B cell (primary cell): ENCODE measurements around the gene CNPY3. TPM values are rescaled to one million over a fixed set of nuclear protein-coding genes. Genes with fewer than 3 reads are reported as not detected.

Experiments used
- ATAC-seq: fragments of 200-7000 bp; cut with Tn5 transposase; one replicate; pipeline ENCODE4 v1.10.0; 2021; ENCODE audit warnings: low read depth, mild to moderate bottlenecking, moderate number of reproducible peaks, moderate library complexity
- CTCF ChIA-PET: fragments of 350-600 bp; sonication (Branson Sonifier 250); formaldehyde crosslinking; loops from one replicate; lab custom pipeline; 2021; ENCODE audit warnings: antibody characterized with exemption, inconsistent platforms; lab: Charles Lee
- POLR2A ChIA-PET: fragments of 350-600 bp; sonication (Branson Sonifier 250); formaldehyde crosslinking; loops from one replicate; lab custom pipeline; 2021; ENCODE audit warnings: antibody characterized with exemption; lab: Charles Lee
- DNase-seq: peaks from one replicate; pipeline ENCODE4 v3.0.0; 2013
- H2AFZ ChIP-seq: 2 replicates; pipeline ENCODE4 v1.6.1; 2012; ENCODE audit warnings: mild to moderate bottlenecking, low read depth, low read length; ENCODE audit not compliant: insufficient read depth, poor library complexity, severe bottlenecking
- H3K27ac ChIP-seq, 2 donors: 1 replicate in 1 of 2; 2 replicates in 1 of 2; pipeline ENCODE4 v1.5.1; 2012 to 2013; ENCODE audit warnings: low read length in 2 of 2, mild to moderate bottlenecking in 2 of 2, moderate library complexity in 1 of 2
- H3K27me3 ChIP-seq, 4 experiments: fragments of 200-600 bp in 1 of 4; sonication (generic) in 1 of 4; replicated peaks in 1 of 4; 1 replicate in 2 of 4; 2 replicates in 2 of 4; pipeline versions ENCODE4 v1.6.1 to v1.7.0; 2013 to 2016; ENCODE audit warnings: low read length in 3 of 4, mild to moderate bottlenecking in 2 of 4, mixed read lengths in 1 of 4, moderate library complexity in 1 of 4; ENCODE audit not compliant: insufficient read depth in 4 of 4, control insufficient read depth in 3 of 4; ENCODE audit errors: control extremely low read depth in 1 of 4
- H3K36me3 ChIP-seq, 2 experiments: replicated peaks in 1 of 2; 1 replicate in 1 of 2; 2 replicates in 1 of 2; pipeline versions ENCODE4 v1.6.1 to v1.7.1; 2013; ENCODE audit warnings: low read length in 1 of 2; ENCODE audit not compliant: insufficient read depth in 2 of 2, control insufficient read depth in 1 of 2; ENCODE audit errors: control extremely low read depth in 1 of 2, extremely low read depth in 1 of 2
- H3K4me1 ChIP-seq, 2 donors: fragments of 200-600 bp in 1 of 2; sonication (generic) in 1 of 2; 1 replicate in 1 of 2; 2 replicates in 1 of 2; pipeline versions ENCODE4 v1.5.1 to v1.6.1; 2013 to 2017; ENCODE audit warnings: low read length in 2 of 2; ENCODE audit not compliant: control insufficient read depth in 2 of 2, insufficient read depth in 2 of 2
- H3K4me2 ChIP-seq: replicated peaks from 2 replicates; pipeline ENCODE3; 2012; ENCODE audit warnings: mild to moderate bottlenecking, low read depth, low read length; ENCODE audit not compliant: poor library complexity, severe bottlenecking
- H3K4me3 ChIP-seq, 5 experiments: fragments of 200-600 bp in 1 of 5; sonication (generic) in 1 of 5; 1 replicate in 3 of 5; 2 replicates in 2 of 5; pipeline versions ENCODE4 v1.5.1 to v1.7.0; 2011 to 2016; ENCODE audit warnings: low read length in 4 of 5, mild to moderate bottlenecking in 4 of 5, low read depth in 2 of 5, control low read depth in 1 of 5, moderate library complexity in 1 of 5; ENCODE audit not compliant: insufficient read depth in 1 of 5; ENCODE audit errors: control extremely low read depth in 1 of 5, extremely low read depth in 1 of 5
- H3K79me2 ChIP-seq: fragments of 200-600 bp; sonication (generic); one replicate; pipeline ENCODE4 v1.6.0; 2016; ENCODE audit warnings: low read length; ENCODE audit not compliant: control insufficient read depth, insufficient read depth
- H3K9ac ChIP-seq: fragments of 200-600 bp; sonication (generic); 2 replicates; pipeline ENCODE4 v1.6.1; 2017; ENCODE audit warnings: mild to moderate bottlenecking, low read length, moderate library complexity
- H3K9me3 ChIP-seq, 3 donors: one replicate each; pipeline versions ENCODE4 v1.6.1 to v1.7.1; 2013; ENCODE audit warnings: low read length in 2 of 3; ENCODE audit not compliant: control insufficient read depth in 2 of 3, insufficient read depth in 1 of 3; ENCODE audit errors: control extremely low read depth in 1 of 3
- H4K20me1 ChIP-seq: 2 replicates; pipeline ENCODE4 v1.6.0; 2012; ENCODE audit warnings: mild to moderate bottlenecking, low read length; ENCODE audit not compliant: insufficient read depth, control insufficient read depth, poor library complexity, severe bottlenecking
- H3K27ac Mint-ChIP-seq: one replicate; pipeline ENCODE4 v1.8.0; 2021; ENCODE audit warnings: mixed read lengths
- H3K27me3 Mint-ChIP-seq: one replicate; pipeline ENCODE4 v1.8.0; 2021; ENCODE audit warnings: mixed read lengths
- H3K4me1 Mint-ChIP-seq: one replicate; pipeline ENCODE4 v1.8.0; 2021; ENCODE audit warnings: mixed read lengths
- H3K4me3 Mint-ChIP-seq: one replicate; pipeline ENCODE4 v1.8.0; 2021; ENCODE audit warnings: mixed read lengths
- H3K9me3 Mint-ChIP-seq: one replicate; pipeline ENCODE4 v1.8.0; 2022; ENCODE audit warnings: mixed read lengths; ENCODE audit not compliant: insufficient read depth
- EZH2 ChIP-seq: IDR thresholded peaks from 2 replicates; pipeline ENCODE4 v1.6.1; 2012; ENCODE audit warnings: borderline replicate concordance, low read depth, mild to moderate bottlenecking, moderate library complexity, low read length; ENCODE audit not compliant: insufficient read depth, poor library complexity, severe bottlenecking
- WGBS: methylation state at CpG from one replicate; pipeline ENCODE4 v1.1.5; 2013; ENCODE audit warnings: missing lambda C conversion rate; ENCODE audit not compliant: insufficient coverage; 5-methylcytosine and 5-hydroxymethylcytosine counted together
- intact Hi-C: fragments of 100-400 bp; cut with micrococcal nuclease; formaldehyde crosslinking; loops from one replicate; pipeline ENCODE4 v1.10.0; 2022
- polyA plus RNA-seq: library from polyadenylated mRNA; depleted of rRNA; stranded (reverse); fragments of >200 nt; gene quantifications from 2 replicates; pipeline ENCODE4 v1.2.3, GENCODE V29; 2012
- total RNA-seq, 2 donors: library from RNA; stranded (reverse); fragments of 120-200 nt in 1 of 2; gene quantifications; 1 replicate in 1 of 2; 2 replicates in 1 of 2; pipeline versions ENCODE4 v1.2.3 to v1.2.4, GENCODE V29; 2013 to 2022
- TF ChIP-seq, protein P1 (sequence below): fragments of 200-600 bp; IDR thresholded peaks from one replicate; pipeline ENCODE4 v1.8.0; 2022; ENCODE audit warnings: antibody characterized with exemption, mild to moderate bottlenecking

Gene CNPY3
- total and polyA plus RNA-seq, 2 donors (not counting 1 experiment from before 2014, with no cell fraction given) = 123 to 163 TPM

DNA sequence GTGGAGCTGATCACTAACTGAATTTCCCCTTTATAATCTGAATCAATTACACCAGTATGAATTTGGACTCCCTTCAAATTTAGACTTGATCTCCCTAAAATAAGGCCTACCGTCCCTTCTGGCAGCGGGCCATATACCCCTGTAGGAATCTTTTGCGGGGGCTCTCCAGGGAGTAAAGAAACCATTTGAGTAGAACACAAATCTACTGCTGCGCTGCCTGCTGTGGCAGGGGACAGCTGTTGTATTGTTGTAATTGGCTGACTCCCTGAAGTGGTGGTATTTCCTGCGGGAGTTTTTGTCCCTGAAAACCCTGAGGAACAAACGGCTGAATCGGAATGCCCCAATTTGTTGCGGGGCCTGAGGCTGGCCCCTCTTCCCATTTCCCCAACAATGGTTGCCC, 29.4 kb upstream of the CNPY3 start:
- Histone ChIP-seq H3K27ac (no peak overlapping the region), H3K9me3 (no peaks in the 10 kb centered on the region), H3K36me3 (no peaks in the 10 kb centered on the region), H3K9ac (no peak overlapping the region), H2AFZ (no peak overlapping the region), H3K27me3 (no peaks in the 10 kb centered on the region), H3K79me2 (no peaks in the 10 kb centered on the region), H3K4me2 (no peak overlapping the region), H4K20me1 (no peaks in the 10 kb centered on the region), H3K4me3 (no peak overlapping the region), H3K4me1 (peaks cover 5 to 8% of the 10 kb centered on the region in 2 donors)
- ATAC-seq = no peak
- intact Hi-C loops = loop anchor here (1.0 to 5.0 kb wide), 6 partner anchors 10 to 607 kb away; partner anchors contain the start of genes GNMT and RPL7L1
- DNase-seq = no peak
- peaks cover 10% of the 10 kb centered on the region for H3K4me1 Mint-ChIP-seq
- H3K27ac Mint-ChIP-seq = no peak overlapping the region
- no peak overlapping the region for H3K4me3 Mint-ChIP-seq
- CTCF ChIA-PET = interaction anchor here (0.7 to 4.7 kb wide), 13 partner anchors 8 to 247 kb away, joined by 3 to 68 read pairs (median 5); partner anchors contain the start of gene RRP36
- H3K9me3 Mint-ChIP-seq = no peaks in the 10 kb centered on the region
- 100% methylated on average over 5 of the region's 8 CpGs for WGBS
- POLR2A ChIA-PET = interaction anchor here (1.8 kb wide), 1 partner anchor 29 kb away, joined by 4 read pairs; the partner anchor contains the start of gene CNPY3
- no peaks in the 10 kb centered on the region for H3K27me3 Mint-ChIP-seq
- no peak for TF ChIP-seq EZH2
- TF ChIP-seq, protein P1, sequence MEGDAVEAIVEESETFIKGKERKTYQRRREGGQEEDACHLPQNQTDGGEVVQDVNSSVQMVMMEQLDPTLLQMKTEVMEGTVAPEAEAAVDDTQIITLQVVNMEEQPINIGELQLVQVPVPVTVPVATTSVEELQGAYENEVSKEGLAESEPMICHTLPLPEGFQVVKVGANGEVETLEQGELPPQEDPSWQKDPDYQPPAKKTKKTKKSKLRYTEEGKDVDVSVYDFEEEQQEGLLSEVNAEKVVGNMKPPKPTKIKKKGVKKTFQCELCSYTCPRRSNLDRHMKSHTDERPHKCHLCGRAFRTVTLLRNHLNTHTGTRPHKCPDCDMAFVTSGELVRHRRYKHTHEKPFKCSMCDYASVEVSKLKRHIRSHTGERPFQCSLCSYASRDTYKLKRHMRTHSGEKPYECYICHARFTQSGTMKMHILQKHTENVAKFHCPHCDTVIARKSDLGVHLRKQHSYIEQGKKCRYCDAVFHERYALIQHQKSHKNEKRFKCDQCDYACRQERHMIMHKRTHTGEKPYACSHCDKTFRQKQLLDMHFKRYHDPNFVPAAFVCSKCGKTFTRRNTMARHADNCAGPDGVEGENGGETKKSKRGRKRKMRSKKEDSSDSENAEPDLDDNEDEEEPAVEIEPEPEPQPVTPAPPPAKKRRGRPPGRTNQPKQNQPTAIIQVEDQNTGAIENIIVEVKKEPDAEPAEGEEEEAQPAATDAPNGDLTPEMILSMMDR = no peak

DNA sequence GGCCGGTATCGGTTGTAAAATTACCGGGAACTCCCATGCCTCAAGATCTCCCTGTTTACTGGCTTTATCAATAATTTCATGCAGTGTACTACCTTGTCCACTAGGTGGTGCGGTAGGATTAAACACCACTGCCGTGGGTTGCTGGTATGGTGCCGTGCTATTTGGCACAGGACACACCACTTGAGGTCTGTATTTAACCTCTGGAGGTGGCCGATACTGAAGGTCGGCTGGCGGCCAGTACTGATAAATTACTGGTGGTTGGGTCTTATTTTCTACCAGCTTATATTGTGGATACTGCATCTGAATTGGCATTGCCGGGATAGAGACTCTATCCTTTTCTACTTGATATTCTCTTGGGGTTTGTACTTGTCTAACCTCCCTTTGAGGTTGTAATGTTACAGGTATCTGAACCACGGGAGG, 27.7 kb upstream of the CNPY3 start:
- Histone ChIP-seq H2AFZ (peak overlapping the region; percentile 54), H3K36me3 (no peaks in the 10 kb centered on the region), H3K4me3 (no peak overlapping the region), H3K79me2 (no peaks in the 10 kb centered on the region), H3K9me3 (no peaks in the 10 kb centered on the region), H4K20me1 (no peaks in the 10 kb centered on the region), H3K27me3 (no peaks in the 10 kb centered on the region), H3K4me1 (peaks cover 5 to 8% of the 10 kb centered on the region in 2 donors), H3K9ac (no peak overlapping the region), H3K27ac (no peak overlapping the region), H3K4me2 (no peak overlapping the region)
- H3K27me3 Mint-ChIP-seq = no peaks in the 10 kb centered on the region
- no peak overlapping the region for H3K27ac Mint-ChIP-seq
- H3K9me3 Mint-ChIP-seq = no peaks in the 10 kb centered on the region
- CTCF ChIA-PET = interaction anchor here (0.6 to 4.7 kb wide), 19 partner anchors 11 to 428 kb away, joined by 3 to 68 read pairs (median 5); partner anchors contain the start of genes KLHDC3, MEA1, PEX6 and PPP2R5D
- peak; percentile 99 for ATAC-seq
- TF ChIP-seq, protein P1 = peak; percentile 93
- no peak for TF ChIP-seq EZH2
- intact Hi-C loops = loop anchor here (1.0 to 5.0 kb wide), 3 partner anchors 28 to 606 kb away; partner anchors contain the start of genes CNPY3 and GNMT
- peaks cover 10% of the 10 kb centered on the region for H3K4me1 Mint-ChIP-seq
- DNase-seq = peak; percentile 88
- 0% methylated on average over 8 of the region's 11 CpGs for WGBS
- no peak overlapping the region for H3K4me3 Mint-ChIP-seq
- POLR2A ChIA-PET = interaction anchor here (1.1 to 1.8 kb wide), 2 partner anchors 23 to 27 kb away, joined by 3 to 4 read pairs; partner anchors contain the start of gene CNPY3
